ENCODE results near the gene PADI3. TPM values are rescaled to one million over a fixed set of nuclear protein-coding genes. Genes with fewer than 3 reads are reported as not detected.

PADI3 gene, protein sequence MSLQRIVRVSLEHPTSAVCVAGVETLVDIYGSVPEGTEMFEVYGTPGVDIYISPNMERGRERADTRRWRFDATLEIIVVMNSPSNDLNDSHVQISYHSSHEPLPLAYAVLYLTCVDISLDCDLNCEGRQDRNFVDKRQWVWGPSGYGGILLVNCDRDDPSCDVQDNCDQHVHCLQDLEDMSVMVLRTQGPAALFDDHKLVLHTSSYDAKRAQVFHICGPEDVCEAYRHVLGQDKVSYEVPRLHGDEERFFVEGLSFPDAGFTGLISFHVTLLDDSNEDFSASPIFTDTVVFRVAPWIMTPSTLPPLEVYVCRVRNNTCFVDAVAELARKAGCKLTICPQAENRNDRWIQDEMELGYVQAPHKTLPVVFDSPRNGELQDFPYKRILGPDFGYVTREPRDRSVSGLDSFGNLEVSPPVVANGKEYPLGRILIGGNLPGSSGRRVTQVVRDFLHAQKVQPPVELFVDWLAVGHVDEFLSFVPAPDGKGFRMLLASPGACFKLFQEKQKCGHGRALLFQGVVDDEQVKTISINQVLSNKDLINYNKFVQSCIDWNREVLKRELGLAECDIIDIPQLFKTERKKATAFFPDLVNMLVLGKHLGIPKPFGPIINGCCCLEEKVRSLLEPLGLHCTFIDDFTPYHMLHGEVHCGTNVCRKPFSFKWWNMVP
- total RNA-seq, result 1 to 10 TPM in 1 of 2 donors, under 1 TPM in 1; 0.18 to 1.2 TPM

GRCh38 chr1:17248781-17249180 lies at the start of gene PADI3:
Gene PADI3 (plus strand): TSS chr1:17249098. CDS start chr1:17249138, 40 bp downstream.
- intact Hi-C loops (cut with DNase I), result no loop called here
- Histone ChIP-seq H3K9me3 (no peaks in the 10 kb centered on the region), H3K36me3 (no peaks in the 10 kb centered on the region), H3K4me1 (replicated peaks) (peaks cover 5% of the 10 kb centered on the region), H3K4me3 (no peak within 1 kb of the TSS), H3K27ac (no peak within 1 kb of the TSS), H3K27me3 (replicated peaks; ENCODE audit: insufficient read depth) (no peaks in the 10 kb centered on the region)
- TF ChIP-seq POLR2AphosphoS5 (IDR thresholded peaks at IDR 0.05), result no peak
- TF ChIP-seq, protein P1, sequence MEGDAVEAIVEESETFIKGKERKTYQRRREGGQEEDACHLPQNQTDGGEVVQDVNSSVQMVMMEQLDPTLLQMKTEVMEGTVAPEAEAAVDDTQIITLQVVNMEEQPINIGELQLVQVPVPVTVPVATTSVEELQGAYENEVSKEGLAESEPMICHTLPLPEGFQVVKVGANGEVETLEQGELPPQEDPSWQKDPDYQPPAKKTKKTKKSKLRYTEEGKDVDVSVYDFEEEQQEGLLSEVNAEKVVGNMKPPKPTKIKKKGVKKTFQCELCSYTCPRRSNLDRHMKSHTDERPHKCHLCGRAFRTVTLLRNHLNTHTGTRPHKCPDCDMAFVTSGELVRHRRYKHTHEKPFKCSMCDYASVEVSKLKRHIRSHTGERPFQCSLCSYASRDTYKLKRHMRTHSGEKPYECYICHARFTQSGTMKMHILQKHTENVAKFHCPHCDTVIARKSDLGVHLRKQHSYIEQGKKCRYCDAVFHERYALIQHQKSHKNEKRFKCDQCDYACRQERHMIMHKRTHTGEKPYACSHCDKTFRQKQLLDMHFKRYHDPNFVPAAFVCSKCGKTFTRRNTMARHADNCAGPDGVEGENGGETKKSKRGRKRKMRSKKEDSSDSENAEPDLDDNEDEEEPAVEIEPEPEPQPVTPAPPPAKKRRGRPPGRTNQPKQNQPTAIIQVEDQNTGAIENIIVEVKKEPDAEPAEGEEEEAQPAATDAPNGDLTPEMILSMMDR (IDR thresholded peaks at IDR 0.05), result no peak
- TF ChIP-seq POLR2A (IDR thresholded peaks at IDR 0.05), result no peak
- 55% methylated on average over 9 of the region's 9 CpGs for WGBS
- DNase-seq (ENCODE audit: low spot score), result no peak

GRCh38 chr1:17199267-17200044 lies 49.4 kb upstream of the PADI3 start:
- Histone ChIP-seq H3K27ac (no peak overlapping the region), H3K4me3 (no peak overlapping the region), H3K36me3 (no peaks in the 10 kb centered on the region), H3K9me3 (no peaks in the 10 kb centered on the region), H3K4me1 (replicated peaks) (no peaks in the 10 kb centered on the region), H3K27me3 (replicated peaks; ENCODE audit: insufficient read depth) (no peaks in the 10 kb centered on the region)
- intact Hi-C loops (cut with DNase I), result no loop called here
- WGBS, result 89% methylated on average over 9 of the region's 9 CpGs
- no peak for DNase-seq (ENCODE audit: low spot score)
- TF ChIP-seq, protein P1 (IDR thresholded peaks at IDR 0.05), result no peak
- TF ChIP-seq POLR2AphosphoS5 (IDR thresholded peaks at IDR 0.05) (no peak), POLR2A (IDR thresholded peaks at IDR 0.05) (no peak)

DNA sequence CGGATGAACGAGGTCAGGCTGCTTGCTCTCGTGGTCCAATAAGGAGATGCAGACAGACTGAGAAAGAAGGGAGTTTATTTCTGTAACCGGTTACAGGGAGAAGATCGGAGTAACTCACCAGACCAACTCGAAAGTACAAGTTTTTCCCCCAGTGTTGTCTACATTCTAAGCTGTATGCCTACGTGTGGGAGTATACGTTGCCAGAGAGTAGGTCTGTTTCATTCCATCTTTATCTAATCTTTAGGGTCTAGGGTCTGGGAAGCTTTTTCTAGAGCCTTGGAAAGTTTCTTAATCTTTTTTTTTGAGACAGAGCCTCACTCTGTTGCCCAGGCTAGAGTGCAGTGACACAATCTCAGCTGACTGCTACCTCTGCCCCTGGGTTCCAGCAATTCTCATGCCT lies 48.7 kb upstream of the PADI3 start:
- 75% methylated on average over 8 of the region's 8 CpGs for WGBS

GRCh38 chr1:17200756-17201155 lies 48.1 kb upstream of the PADI3 start:
- H3K4me3 ChIP-seq, result no peak overlapping the region
- H3K27me3 ChIP-seq (replicated peaks; ENCODE audit: insufficient read depth), result no peaks in the 10 kb centered on the region
- 73% methylated on average over 5 of the region's 5 CpGs for WGBS
- no peak for DNase-seq (ENCODE audit: low spot score)
- H3K4me1 ChIP-seq (replicated peaks), result no peaks in the 10 kb centered on the region
- H3K36me3 ChIP-seq, result no peaks in the 10 kb centered on the region
- H3K27ac ChIP-seq, result no peak overlapping the region
- no peaks in the 10 kb centered on the region for H3K9me3 ChIP-seq
- intact Hi-C loops (cut with DNase I), result no loop called here
- TF ChIP-seq POLR2A (IDR thresholded peaks at IDR 0.05) (no peak), POLR2AphosphoS5 (IDR thresholded peaks at IDR 0.05) (no peak)
- TF ChIP-seq, protein P1 (IDR thresholded peaks at IDR 0.05), result no peak

More for the DNA sequence above, 48.7 kb upstream of the PADI3 start:
- no peak for DNase-seq (ENCODE audit: low spot score)
- intact Hi-C loops (cut with DNase I), result no loop called here
- H3K36me3 ChIP-seq, result no peaks in the 10 kb centered on the region
- H3K4me3 ChIP-seq, result no peak overlapping the region
- TF ChIP-seq POLR2A (IDR thresholded peaks at IDR 0.05) (no peak), POLR2AphosphoS5 (IDR thresholded peaks at IDR 0.05) (no peak)
- TF ChIP-seq, protein P1 (IDR thresholded peaks at IDR 0.05), result no peak
- H3K9me3 ChIP-seq, result no peaks in the 10 kb centered on the region
- H3K27ac ChIP-seq, result no peak overlapping the region
- no peaks in the 10 kb centered on the region for H3K27me3 ChIP-seq (replicated peaks; ENCODE audit: insufficient read depth)
- H3K4me1 ChIP-seq (replicated peaks), result no peaks in the 10 kb centered on the region
